Tibial nerve (tissue), 4 donors: Measurements from ENCODE around the gene TAF12.

Source experiments
- CTCF ChIP-seq, 5 experiments: fragments of 200-600 bp in 3 of 5; fragments of 450-650 bp in 2 of 5; sonication (generic) in 3 of 5; IDR thresholded peaks; one replicate each; pipeline ENCODE4 v1.5.1; 2016 to 2019; ENCODE audit warnings: antibody characterized with exemption in 5 of 5, mild to moderate bottlenecking in 3 of 5, moderate library complexity in 2 of 5
- EP300 ChIP-seq, 2 donors: sonication (generic); formaldehyde crosslinking; IDR thresholded peaks; one replicate each; pipeline ENCODE4 v1.6.1; 2017; ENCODE audit warnings: antibody characterized with exemption in 2 of 2, mild to moderate bottlenecking in 1 of 2
- POLR2A ChIP-seq, 2 donors: fragments of 450-650 bp; IDR thresholded peaks; one replicate each; pipeline ENCODE4 v1.6.1; 2017; ENCODE audit warnings: antibody characterized with exemption in 2 of 2, mild to moderate bottlenecking in 2 of 2, moderate library complexity in 2 of 2

- TF ChIP-seq CTCF (IDR thresholded peaks at IDR 0.05) (no peak), EP300 (IDR thresholded peaks at IDR 0.05) (no peak), POLR2A (IDR thresholded peaks at IDR 0.05) (no peak)
These were observed 69.3 kb downstream of the TAF12 start for GRCh38 chr1:28573564-28573963.
